Breast epithelium (tissue), 3 donors: Measurements from ENCODE around the gene RPL37A.

Experiments used
- CTCF ChIP-seq, 3 donors: fragments of 450-650 bp; IDR thresholded peaks; one replicate each; pipeline ENCODE4 v1.5.1; 2016 to 2017; ENCODE audit warnings: antibody characterized with exemption in 3 of 3, mild to moderate bottlenecking in 3 of 3, moderate library complexity in 3 of 3
- POLR2A ChIP-seq: fragments of 450-650 bp; IDR thresholded peaks from one replicate; pipeline ENCODE4 v1.6.1; 2016; ENCODE audit warnings: antibody characterized with exemption, mild to moderate bottlenecking, moderate library complexity
- POLR2AphosphoS5 ChIP-seq, 3 donors: sonication (generic); formaldehyde crosslinking; IDR thresholded peaks; one replicate each; pipeline ENCODE4 v1.6.1; 2017; ENCODE audit warnings: antibody characterized with exemption in 3 of 3

GRCh38 chr2:216551234-216552068, 52.8 kb downstream of the RPL37A start:
- TF ChIP-seq CTCF (IDR thresholded peaks at IDR 0.05), result no peak
- no peak for TF ChIP-seq POLR2AphosphoS5 (IDR thresholded peaks at IDR 0.05)
- no peak for TF ChIP-seq POLR2A
